AG10803 (cell line): ENCODE data around the gene SUMF1.

Experiments used
- DNase-seq: peaks from one replicate; pipeline ENCODE4 v3.0.0; 2010; ENCODE audit warnings: low read depth
- H3K4me3 ChIP-seq: 2 replicates; pipeline ENCODE4 v1.5.1; 2011; ENCODE audit warnings: mild to moderate bottlenecking, low read length, control low read depth
- TF ChIP-seq, protein P1 (sequence below): conservative IDR thresholded peaks from 2 replicates; pipeline ENCODE4 v1.5.1; 2011; ENCODE audit warnings: mild to moderate bottlenecking, low read length, control low read depth, inconsistent platforms

Gene SUMF1

DNA sequence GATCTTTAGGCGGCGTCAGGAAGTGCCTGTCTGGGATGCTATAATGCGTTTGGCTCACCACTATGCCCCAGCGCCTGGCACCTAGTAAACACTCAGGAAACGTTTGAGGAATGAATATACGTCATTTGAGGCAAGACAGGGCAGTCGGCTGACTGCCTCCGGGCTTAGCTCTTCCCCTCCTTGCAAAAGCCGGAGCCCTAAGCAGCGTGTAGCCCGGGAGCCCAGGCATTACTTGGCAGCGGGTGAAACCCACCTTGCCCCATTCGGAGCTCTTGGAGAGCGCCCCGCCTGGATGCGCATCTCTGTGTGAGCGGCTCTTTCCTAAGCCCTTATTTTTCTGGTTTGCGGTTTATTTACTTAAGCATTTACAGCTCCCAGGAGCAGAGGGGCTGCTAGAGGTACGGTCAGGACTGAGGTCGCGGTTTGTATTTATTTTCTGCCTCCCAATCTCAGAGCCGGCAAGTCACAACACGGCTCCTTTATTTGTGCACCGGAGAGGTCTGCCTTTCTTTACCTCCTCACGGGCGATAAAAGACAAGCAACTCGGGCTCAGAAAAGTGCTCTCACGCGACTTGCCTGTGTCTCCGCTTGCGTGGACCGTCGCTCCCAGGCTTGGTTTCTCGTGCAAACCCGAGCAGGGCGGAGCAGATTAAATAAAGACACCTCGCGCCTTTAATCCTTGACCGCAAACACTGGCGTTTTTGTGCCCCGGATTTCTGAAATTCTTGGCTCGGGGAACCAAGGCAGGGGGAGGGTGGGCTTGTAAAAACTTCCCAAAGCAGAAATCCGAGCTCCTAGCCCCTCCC is 25.3 kb upstream of the SUMF1 start:
- peak; percentile 61 for DNase-seq
- peak overlapping the region; percentile 87 for H3K4me3 ChIP-seq
- TF ChIP-seq, protein P1, sequence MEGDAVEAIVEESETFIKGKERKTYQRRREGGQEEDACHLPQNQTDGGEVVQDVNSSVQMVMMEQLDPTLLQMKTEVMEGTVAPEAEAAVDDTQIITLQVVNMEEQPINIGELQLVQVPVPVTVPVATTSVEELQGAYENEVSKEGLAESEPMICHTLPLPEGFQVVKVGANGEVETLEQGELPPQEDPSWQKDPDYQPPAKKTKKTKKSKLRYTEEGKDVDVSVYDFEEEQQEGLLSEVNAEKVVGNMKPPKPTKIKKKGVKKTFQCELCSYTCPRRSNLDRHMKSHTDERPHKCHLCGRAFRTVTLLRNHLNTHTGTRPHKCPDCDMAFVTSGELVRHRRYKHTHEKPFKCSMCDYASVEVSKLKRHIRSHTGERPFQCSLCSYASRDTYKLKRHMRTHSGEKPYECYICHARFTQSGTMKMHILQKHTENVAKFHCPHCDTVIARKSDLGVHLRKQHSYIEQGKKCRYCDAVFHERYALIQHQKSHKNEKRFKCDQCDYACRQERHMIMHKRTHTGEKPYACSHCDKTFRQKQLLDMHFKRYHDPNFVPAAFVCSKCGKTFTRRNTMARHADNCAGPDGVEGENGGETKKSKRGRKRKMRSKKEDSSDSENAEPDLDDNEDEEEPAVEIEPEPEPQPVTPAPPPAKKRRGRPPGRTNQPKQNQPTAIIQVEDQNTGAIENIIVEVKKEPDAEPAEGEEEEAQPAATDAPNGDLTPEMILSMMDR, result no peak

DNA sequence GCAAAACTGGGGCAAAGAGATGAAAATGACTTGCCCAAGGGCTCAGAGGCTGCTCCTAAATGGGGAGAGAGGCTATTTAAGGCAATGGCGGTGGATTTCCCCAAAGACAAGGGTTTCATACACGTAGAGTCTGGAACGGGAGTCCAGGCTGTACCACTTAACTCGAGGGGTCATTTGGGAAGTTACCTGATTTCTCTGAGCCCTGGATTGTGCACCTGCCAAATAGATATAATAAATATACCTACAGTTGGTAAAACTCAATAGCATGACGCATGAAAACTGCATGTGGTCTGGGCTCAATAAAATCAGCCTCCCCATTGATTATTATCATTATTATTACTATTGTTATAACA is 24.8 kb upstream of the SUMF1 start:
- TF ChIP-seq, protein P1, result no peak

DNA sequence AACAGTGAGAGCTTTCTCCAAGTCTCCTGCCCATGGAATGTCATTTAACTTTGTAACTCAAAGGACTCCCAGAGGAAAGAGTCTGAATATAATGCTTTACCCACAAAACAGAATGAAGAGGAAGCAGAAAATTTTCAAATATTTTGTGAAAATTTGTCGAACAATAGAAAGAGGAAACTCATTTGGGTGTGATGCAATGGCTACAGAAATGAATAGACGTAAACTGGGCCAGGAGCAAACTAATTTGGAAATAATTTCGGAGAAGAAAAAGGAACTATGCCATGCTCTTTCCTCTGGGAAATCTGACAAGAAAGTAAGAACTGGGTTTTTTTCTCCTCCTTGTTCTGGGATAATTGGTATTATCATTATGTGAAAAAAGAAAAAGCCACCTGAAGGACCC is 11.2 kb upstream of the SUMF1 start:
- TF ChIP-seq, protein P1, result no peak
- no peak for DNase-seq
- no peak overlapping the region for H3K4me3 ChIP-seq

More for the DNA sequence above, 24.8 kb upstream of the SUMF1 start:
- no peak for DNase-seq
- H3K4me3 ChIP-seq, result peak overlapping the region; percentile 87

- TF ChIP-seq, protein P1, result no peak
- DNase-seq, result no peak
- H3K4me3 ChIP-seq, result no peak overlapping the region
These were observed 9.4 kb upstream of the SUMF1 start for GRCh38 chr3:4476496-4476895.

- TF ChIP-seq, protein P1, result no peak
- no peak for DNase-seq
- no peak overlapping the region for H3K4me3 ChIP-seq
These were observed 8.7 kb upstream of the SUMF1 start for GRCh38 chr3:4475804-4476203.

- DNase-seq, result peak; percentile 9
- no peak overlapping the region for H3K4me3 ChIP-seq
- TF ChIP-seq, protein P1, result no peak
These were observed 7.8 kb upstream of the SUMF1 start for GRCh38 chr3:4474683-4475490.
